SJSA1 (cell line): Measurements from ENCODE around the gene SLC13A2. TPM values are rescaled to one million over a fixed set of nuclear protein-coding genes. Genes with fewer than 3 reads are reported as not detected.
"Not testable (repeated sequence)": the region's sequence is repeated elsewhere in the genome, so short reads cannot be mapped to it uniquely, and the experiment has no call there.

Experiments used
- DNase-seq, 2 experiments: peaks; one replicate each; pipeline ENCODE4 v3.0.0-alpha.2; 2015 to 2020; ENCODE audit warnings: low spot score in 2 of 2, low read depth in 1 of 2
- H3K27ac ChIP-seq: fragments of 250-450 bp; sonication (Bioruptor Pico); 2 replicates; pipeline ENCODE4 v1.5.1; 2020; ENCODE audit warnings: mild to moderate bottlenecking, moderate library complexity
- H3K27me3 ChIP-seq: fragments of 250-450 bp; sonication (Bioruptor Pico); replicated peaks from 2 replicates; pipeline ENCODE4 v1.5.1; 2020; ENCODE audit warnings: mild to moderate bottlenecking, moderate library complexity
- H3K36me3 ChIP-seq: fragments of 250-450 bp; sonication (Bioruptor Pico); 2 replicates; pipeline ENCODE4 v1.5.1; 2020; ENCODE audit warnings: mild to moderate bottlenecking
- H3K4me1 ChIP-seq: fragments of 250-450 bp; sonication (Bioruptor Pico); replicated peaks from 2 replicates; pipeline ENCODE4 v1.6.1; 2021; ENCODE audit warnings: mild to moderate bottlenecking
- H3K4me3 ChIP-seq: fragments of 250-450 bp; sonication (Bioruptor Pico); 2 replicates; pipeline ENCODE4 v1.5.1; 2020; ENCODE audit warnings: mild to moderate bottlenecking
- H3K9me3 ChIP-seq: fragments of 250-450 bp; sonication (Bioruptor Pico); replicated peaks from 2 replicates; pipeline ENCODE4 v1.5.1; 2020; ENCODE audit warnings: mild to moderate bottlenecking
- total RNA-seq: library from RNA; depleted of rRNA; stranded (reverse); fragments of >200 nt; shearing (Covaris generic); gene quantifications from 2 replicates; pipeline ENCODE4 v1.2.3, GENCODE V29; 2014; rRNA removed

SLC13A2 gene, protein sequence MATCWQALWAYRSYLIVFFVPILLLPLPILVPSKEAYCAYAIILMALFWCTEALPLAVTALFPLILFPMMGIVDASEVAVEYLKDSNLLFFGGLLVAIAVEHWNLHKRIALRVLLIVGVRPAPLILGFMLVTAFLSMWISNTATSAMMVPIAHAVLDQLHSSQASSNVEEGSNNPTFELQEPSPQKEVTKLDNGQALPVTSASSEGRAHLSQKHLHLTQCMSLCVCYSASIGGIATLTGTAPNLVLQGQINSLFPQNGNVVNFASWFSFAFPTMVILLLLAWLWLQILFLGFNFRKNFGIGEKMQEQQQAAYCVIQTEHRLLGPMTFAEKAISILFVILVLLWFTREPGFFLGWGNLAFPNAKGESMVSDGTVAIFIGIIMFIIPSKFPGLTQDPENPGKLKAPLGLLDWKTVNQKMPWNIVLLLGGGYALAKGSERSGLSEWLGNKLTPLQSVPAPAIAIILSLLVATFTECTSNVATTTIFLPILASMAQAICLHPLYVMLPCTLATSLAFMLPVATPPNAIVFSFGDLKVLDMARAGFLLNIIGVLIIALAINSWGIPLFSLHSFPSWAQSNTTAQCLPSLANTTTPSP
- total RNA-seq, result not detected in 2 replicates

- no peaks in the 10 kb centered on the region for H3K9me3 ChIP-seq
- H3K4me1 ChIP-seq, result no peaks in the 10 kb centered on the region
- H3K4me3 ChIP-seq, result no peak within 1 kb of the TSS
- H3K27ac ChIP-seq, result no peak within 1 kb of the TSS
- peaks cover 16% of the 10 kb centered on the region for H3K27me3 ChIP-seq
- DNase-seq, result no peak
- H3K36me3 ChIP-seq, result no peaks in the 10 kb centered on the region
These were observed at the start of gene SLC13A2 for GRCh38 chr17:28473542-28473941. SLC13A2 (plus strand) TSS chr17:28473644; CDS start chr17:28473713, 69 bp downstream.

DNA sequence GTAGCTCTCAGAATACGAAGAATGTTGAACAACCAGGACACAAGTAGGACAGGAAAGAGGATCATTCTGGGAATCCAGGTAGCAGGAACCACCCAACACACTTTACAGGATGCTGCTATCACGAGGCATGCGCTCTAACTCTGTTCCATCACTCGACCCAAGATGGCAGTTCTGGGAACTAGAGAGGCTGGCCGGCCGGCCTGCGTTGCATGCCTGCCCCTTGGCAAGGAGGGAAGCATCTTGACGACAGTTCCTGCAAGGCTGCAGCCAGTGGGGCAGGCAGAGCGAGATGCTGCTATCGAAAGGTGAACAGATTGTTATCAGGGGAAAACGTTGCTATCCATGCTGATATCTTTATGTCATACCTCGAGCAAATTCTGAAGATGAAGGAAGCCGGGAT, 48.2 kb upstream of the SLC13A2 start:
- Histone ChIP-seq H3K36me3 (no peaks in the 10 kb centered on the region), H3K27ac (no peak overlapping the region), H3K27me3 (no peaks in the 10 kb centered on the region), H3K9me3 (no peaks in the 10 kb centered on the region), H3K4me3 (no peak overlapping the region), H3K4me1 (no peaks in the 10 kb centered on the region)
- no peak for DNase-seq

DNA sequence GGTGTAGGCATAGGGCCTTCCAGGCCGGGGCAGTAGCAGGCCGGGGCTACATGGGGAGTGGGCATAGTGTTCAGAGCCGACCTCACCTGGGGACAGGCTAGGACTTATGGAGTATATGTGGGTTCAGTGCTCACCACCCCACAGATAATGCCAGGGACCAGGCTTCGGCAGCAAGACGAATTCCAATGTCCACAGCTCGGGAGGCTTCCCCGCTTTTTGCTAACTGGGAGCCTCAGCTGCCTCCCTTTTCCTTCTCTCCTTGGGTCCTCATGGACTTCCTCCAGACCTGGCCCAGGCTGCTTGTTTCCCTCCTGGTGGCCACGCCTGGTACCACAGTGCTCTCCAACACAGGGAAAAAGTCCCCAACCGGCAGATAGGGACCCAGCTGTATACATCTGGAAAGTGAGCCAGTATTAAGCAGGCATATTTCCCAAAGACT, 47.3 kb upstream of the SLC13A2 start:
- Histone ChIP-seq H3K4me3 (no peak overlapping the region), H3K4me1 (no peaks in the 10 kb centered on the region), H3K9me3 (no peaks in the 10 kb centered on the region), H3K27ac (no peak overlapping the region), H3K27me3 (peaks cover 4% of the 10 kb centered on the region; the same call in 1 of the 2 replicates), H3K36me3 (no peaks in the 10 kb centered on the region)
- peak in 1 of 2 experiments; percentile 25 for DNase-seq

DNA sequence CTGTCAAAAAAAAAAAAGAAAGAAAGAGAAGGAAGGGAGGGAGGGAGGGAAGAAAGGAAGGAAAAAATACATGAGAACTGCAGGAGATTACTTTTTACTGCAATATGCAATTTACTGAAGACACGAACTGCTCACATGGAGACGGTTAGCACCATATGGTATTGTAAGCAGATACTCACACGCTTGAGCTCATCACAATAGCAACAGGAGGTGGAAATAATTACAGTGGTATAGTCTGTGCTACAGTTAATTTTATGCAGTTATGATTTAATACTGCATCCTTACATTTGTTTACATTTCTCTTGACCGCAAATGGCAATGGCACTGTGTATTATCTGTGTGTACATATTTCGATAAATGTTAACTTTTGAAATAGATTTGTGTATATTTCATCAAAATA, 46.1 kb upstream of the SLC13A2 start:
- no peak for DNase-seq
- H3K27me3 ChIP-seq, result peaks cover 7% of the 10 kb centered on the region; the same call in 1 of the 2 replicates
- H3K4me1 ChIP-seq, result no peaks in the 10 kb centered on the region
- no peak overlapping the region for H3K4me3 ChIP-seq
- no peaks in the 10 kb centered on the region for H3K9me3 ChIP-seq
- H3K27ac ChIP-seq, result no peak overlapping the region
- H3K36me3 ChIP-seq, result no peaks in the 10 kb centered on the region

DNA sequence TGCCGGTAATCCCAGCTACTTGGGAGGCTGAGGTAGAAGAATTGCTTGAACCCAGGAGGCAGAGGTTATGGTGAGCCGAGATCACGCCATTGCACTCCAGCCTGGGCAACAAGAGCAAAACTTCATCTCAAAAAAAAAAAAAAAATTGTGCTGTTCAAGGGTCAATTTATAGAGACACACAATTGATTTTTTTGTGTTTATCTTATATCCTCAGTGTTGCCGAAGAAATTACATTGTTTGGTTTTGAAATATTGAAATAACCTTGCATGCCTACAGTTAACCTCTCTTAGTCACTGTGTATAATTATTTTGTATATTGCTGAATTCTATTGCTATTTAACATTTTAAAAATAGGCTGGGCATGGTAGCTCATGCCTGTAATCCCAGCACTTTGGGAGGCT, 45.5 kb upstream of the SLC13A2 start:
- H3K4me1 ChIP-seq, H3K36me3 ChIP-seq, H3K27me3 ChIP-seq, H3K4me3 ChIP-seq, DNase-seq, H3K9me3 ChIP-seq, H3K27ac ChIP-seq: not testable (repeated sequence)

DNA sequence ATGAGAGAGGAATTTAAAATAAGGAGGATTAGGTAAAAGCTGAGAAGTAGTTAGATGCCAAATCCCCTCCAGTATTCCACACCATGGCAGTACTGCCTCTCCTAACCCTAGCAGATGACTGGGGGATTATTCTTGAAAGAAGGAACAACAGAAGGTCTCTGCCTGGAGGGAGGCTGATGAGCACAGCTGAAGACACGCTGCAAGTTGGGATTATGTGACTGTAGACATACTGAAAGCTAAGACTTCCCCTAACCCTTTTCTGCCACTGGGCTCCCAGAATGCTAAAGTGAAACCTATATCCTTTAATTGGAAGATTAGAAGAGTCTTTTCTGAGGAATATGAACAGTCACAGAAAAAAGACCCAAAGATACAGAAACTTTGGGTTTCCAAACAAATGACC, 39.7 kb upstream of the SLC13A2 start:
- no peaks in the 10 kb centered on the region for H3K36me3 ChIP-seq
- DNase-seq, result no peak
- no peaks in the 10 kb centered on the region for H3K9me3 ChIP-seq
- no peak overlapping the region for H3K27ac ChIP-seq
- no peaks in the 10 kb centered on the region for H3K4me1 ChIP-seq
- H3K4me3 ChIP-seq, result no peak overlapping the region
- H3K27me3 ChIP-seq, result peaks cover 7% of the 10 kb centered on the region; the same call in 1 of the 2 replicates

GRCh38 chr17:28434326-28434725, 39.1 kb upstream of the SLC13A2 start:
- not testable (repeated sequence) for H3K9me3 ChIP-seq, H3K36me3 ChIP-seq, H3K27ac ChIP-seq, DNase-seq, H3K4me3 ChIP-seq, H3K4me1 ChIP-seq, H3K27me3 ChIP-seq

DNA sequence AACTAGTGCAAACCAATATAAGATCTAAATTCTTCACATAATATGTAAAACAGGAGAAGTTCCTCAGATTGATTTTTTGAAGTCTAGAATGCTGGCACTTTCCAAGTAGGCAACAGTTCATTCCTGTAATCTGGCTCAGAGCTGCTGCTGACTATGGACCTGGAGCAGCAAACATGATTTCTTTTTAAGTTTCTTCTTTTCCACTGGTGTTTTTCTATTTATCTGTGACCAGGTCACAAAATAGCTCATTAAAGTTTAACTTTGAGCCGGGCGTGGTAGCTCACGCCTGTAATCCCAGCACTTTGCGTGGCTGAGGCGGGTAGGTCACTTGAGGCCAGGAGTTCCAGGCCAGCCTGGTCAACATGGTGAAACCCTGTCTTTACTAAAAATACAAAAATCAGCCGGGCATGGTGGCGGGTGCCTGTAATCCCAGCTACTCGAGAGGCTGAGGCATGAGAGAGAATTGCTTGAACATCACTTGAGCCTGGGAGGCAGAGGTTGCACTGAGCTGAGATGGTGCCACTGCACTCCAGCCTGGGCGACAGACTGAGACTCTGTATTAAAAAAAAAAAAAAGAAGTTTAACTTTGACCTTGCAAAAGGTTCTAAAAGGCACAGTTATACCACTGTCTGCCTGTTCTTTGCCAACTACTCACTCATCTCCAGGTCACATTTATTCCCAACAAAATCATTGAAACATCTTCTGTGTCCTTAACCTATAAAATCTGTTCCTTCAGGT, 29.4 kb upstream of the SLC13A2 start:
- DNase-seq, result no peak
- no peaks in the 10 kb centered on the region for H3K9me3 ChIP-seq
- no peak overlapping the region for H3K4me3 ChIP-seq
- no peak overlapping the region for H3K27ac ChIP-seq
- H3K36me3 ChIP-seq, result no peaks in the 10 kb centered on the region
- H3K27me3 ChIP-seq, result peaks cover 14% of the 10 kb centered on the region
- no peaks in the 10 kb centered on the region for H3K4me1 ChIP-seq

DNA sequence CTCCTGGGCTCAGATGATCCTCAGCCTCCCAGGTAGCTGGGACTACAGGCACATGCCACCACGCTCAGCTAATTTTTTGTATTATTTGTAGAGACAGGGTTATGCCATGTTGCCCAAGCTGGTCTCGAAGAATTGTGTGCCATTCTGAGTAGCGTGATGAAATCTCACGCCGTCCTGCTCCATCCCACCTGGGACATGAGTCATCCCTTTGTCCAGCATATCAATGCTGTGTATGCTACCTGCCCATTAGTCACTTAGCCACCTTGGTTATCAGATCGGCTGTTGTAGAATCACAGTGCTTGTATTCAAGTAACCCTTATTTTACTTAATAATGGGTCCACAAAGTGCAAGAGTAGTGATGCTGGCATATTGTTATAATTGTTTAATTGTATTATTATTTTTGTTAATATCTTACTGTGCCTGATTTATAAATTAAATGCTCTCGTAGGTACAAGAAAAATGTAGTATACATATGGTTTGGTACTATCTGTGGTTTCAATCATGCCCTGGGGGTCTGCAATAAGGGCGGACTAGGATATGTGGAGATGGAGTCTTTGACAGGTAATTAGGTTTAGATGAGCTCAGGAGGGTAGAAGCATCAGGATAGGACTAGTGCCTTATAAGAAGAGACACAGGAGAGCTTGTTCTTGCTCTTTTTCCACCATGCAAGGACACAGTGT, 26.6 kb upstream of the SLC13A2 start:
- Histone ChIP-seq H3K9me3 (no peaks in the 10 kb centered on the region), H3K36me3 (no peaks in the 10 kb centered on the region), H3K27ac (no peak overlapping the region), H3K4me1 (no peaks in the 10 kb centered on the region), H3K4me3 (no peak overlapping the region), H3K27me3 (peaks cover 19% of the 10 kb centered on the region)
- DNase-seq, result no peak

DNA sequence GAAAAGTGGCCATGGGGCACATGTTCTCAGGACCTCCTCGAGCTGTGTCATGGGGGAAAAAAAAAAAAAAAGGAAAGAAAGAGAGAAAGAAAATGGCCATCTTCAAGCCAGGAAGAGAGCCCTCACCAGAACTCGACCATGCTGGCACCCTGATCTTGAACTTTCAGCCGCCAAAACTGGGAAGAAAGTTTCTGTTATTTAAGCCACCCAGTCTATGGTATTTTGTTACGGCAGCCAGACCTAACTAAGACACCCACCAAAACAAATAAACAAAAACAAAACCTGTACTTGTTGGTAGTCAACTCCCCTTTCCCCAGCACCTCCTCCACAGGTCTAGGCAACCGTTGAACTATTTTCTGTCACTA, 26.1 kb upstream of the SLC13A2 start:
- no peak for DNase-seq
- peaks cover 22% of the 10 kb centered on the region for H3K27me3 ChIP-seq
- no peaks in the 10 kb centered on the region; the same call in 1 of the 2 replicates for H3K9me3 ChIP-seq
- H3K4me1 ChIP-seq, result no peaks in the 10 kb centered on the region
- no peak overlapping the region for H3K4me3 ChIP-seq
- H3K27ac ChIP-seq, result no peak overlapping the region
- H3K36me3 ChIP-seq, result no peaks in the 10 kb centered on the region

DNA sequence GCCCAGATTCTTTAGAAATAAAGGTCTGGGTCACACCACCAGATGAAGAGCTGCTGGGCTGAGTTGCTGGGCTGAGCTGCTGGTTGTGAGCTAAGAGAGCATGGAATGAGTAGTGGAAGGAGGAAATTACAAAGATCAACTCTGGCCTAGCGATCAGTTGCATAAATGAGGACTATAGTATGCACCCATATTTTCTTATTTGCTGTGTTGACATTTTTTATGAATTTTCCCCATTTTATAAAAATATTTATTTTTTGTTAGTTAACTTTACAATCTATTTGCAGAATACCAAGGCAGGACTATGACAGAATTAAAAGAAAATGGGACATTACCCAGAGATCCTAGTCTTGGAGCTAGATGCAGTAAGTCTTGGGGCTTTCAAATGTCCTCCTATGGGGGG, 23.6 kb upstream of the SLC13A2 start:
- peaks cover 28% of the 10 kb centered on the region for H3K27me3 ChIP-seq
- DNase-seq, result no peak
- H3K4me1 ChIP-seq, result no peaks in the 10 kb centered on the region
- no peak overlapping the region for H3K4me3 ChIP-seq
- no peaks in the 10 kb centered on the region; the same call in 1 of the 2 replicates for H3K9me3 ChIP-seq
- no peak overlapping the region for H3K27ac ChIP-seq
- no peaks in the 10 kb centered on the region for H3K36me3 ChIP-seq

DNA sequence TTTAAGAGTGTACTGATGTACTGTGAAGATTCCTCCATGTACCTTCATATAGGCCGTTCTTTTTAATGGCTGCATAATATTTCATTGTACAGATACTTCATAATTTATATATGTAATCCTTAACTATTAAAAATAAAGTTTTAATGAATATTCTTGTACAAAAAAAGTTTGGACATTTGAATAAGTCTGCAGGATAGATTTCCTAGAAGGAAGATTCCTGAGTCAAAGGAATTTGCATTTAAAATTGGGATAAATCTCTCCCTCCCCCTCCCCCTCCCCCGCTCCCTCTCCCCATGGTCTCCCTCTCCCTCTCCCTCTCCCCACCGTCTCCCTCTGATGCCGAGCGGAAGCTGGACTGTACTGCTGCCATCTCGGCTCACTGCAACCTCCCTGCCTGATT, 15.6 kb upstream of the SLC13A2 start:
- no peak overlapping the region for H3K27ac ChIP-seq
- no peaks in the 10 kb centered on the region for H3K36me3 ChIP-seq
- H3K27me3 ChIP-seq, result 0 out of 2 replicates have a peak, but pooled peaks cover under 1% of the 10 kb centered on the region
- H3K4me3 ChIP-seq, result no peak overlapping the region
- no peaks in the 10 kb centered on the region for H3K4me1 ChIP-seq
- no peaks in the 10 kb centered on the region for H3K9me3 ChIP-seq
- no peak for DNase-seq

DNA sequence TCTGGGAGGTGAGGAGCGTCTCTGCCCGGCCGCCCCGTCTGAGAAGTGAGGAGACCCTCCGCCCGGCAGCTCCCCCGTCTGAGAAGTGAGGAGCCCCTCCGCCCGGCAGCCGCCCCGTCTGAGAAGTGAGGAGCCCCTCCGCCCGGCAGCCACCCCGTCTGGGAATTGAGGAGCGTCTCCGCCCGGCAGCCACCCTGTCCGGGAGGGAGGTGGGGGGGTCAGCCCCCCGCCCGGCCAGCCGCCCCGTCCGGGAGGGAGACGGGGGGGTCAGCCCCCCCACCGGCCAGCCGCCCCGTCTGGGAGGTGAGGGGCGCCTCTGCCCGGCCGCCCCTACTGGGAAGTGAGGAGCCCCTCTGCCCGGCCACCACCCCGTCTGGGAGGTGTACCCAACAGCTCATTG, 14.6 kb upstream of the SLC13A2 start:
- H3K9me3 ChIP-seq, H3K4me3 ChIP-seq, H3K4me1 ChIP-seq, H3K27me3 ChIP-seq, H3K27ac ChIP-seq, DNase-seq, H3K36me3 ChIP-seq: not testable (repeated sequence)
